Measurements from ENCODE around the gene GRB2. TPM values are rescaled to one million over a fixed set of nuclear protein-coding genes. Genes with fewer than 3 reads are reported as not detected.

Gene GRB2
- total RNA-seq, 1 experiment from 2014 or later, result 148 TPM

DNA sequence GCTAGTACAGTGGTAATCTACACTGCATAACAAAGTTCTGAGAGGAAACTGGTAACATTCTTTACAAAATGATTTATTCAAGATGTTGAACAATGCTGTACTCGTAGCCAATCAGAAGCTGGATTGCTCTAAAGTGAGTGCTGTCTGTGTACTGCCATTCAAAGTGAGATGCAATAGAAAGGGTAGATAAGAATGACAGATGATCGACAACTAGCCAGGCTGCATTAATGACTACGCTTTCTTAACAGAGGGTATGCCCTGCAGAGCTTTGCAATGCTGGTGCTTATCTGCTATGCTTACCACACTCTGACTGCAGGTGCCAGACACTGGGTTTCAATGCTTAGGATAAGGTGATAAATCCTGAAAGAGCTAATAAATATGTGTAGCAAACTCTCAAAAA, 70.2 kb downstream of the GRB2 start:
- 0 out of 2 replicates have a peak, but pooled peaks have one; percentile 40 for ATAC-seq
- intact Hi-C loops (cut with micrococcal nuclease; ENCODE audit: unreplicated experiment) (no loop called here), in situ Hi-C loops (cut with HindIII; ENCODE audit: low pct_unique_long_range_greater_than_20kb, low sequenced_read_pairs) (no loop called here)
- TF ChIP-seq, protein P1, sequence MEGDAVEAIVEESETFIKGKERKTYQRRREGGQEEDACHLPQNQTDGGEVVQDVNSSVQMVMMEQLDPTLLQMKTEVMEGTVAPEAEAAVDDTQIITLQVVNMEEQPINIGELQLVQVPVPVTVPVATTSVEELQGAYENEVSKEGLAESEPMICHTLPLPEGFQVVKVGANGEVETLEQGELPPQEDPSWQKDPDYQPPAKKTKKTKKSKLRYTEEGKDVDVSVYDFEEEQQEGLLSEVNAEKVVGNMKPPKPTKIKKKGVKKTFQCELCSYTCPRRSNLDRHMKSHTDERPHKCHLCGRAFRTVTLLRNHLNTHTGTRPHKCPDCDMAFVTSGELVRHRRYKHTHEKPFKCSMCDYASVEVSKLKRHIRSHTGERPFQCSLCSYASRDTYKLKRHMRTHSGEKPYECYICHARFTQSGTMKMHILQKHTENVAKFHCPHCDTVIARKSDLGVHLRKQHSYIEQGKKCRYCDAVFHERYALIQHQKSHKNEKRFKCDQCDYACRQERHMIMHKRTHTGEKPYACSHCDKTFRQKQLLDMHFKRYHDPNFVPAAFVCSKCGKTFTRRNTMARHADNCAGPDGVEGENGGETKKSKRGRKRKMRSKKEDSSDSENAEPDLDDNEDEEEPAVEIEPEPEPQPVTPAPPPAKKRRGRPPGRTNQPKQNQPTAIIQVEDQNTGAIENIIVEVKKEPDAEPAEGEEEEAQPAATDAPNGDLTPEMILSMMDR (IDR thresholded peaks at IDR 0.05), result no peak
- TF ChIP-seq TCF7L2 (IDR thresholded peaks at IDR 0.05; ENCODE audit: low read depth, low read length), result no peak
- TF ChIP-seq SIN3A (IDR thresholded peaks at IDR 0.05; ENCODE audit: borderline replicate concordance, insufficient read depth, low read depth, low read length), result no peak
- TF ChIP-seq REST (IDR thresholded peaks at IDR 0.05; ENCODE audit: insufficient read depth in 1 of 2, low read depth in 2 of 2, low read length in 1 of 2), result no peak
- TF ChIP-seq POLR2AphosphoS5 (IDR thresholded peaks at IDR 0.05; ENCODE audit: low read depth, low read length), result no peak
- POLR2A ChIA-PET, result no interaction called here
- H3K4me1 ChIP-seq (ENCODE audit: control insufficient read depth, insufficient read depth, low read length), result 0 out of 2 replicates have a peak, but pooled peaks cover 2% of the 10 kb centered on the region
- no peaks in the 10 kb centered on the region for H3K27me3 ChIP-seq (ENCODE audit: control insufficient read depth, insufficient read depth, low read length)
- CTCF ChIA-PET, result interaction anchor here (0.7 to 1.6 kb wide), 2 partner anchors 12 to 17 kb away, joined by 3 to 9 read pairs; no protein-coding TSS in a partner anchor
- H3K36me3 ChIP-seq (ENCODE audit: control insufficient read depth, insufficient read depth, low read length), result no peaks in the 10 kb centered on the region
- BruUV-seq (replicated peaks), result no TSS peak
- no peaks in the 10 kb centered on the region for H3K9me3 ChIP-seq (ENCODE audit: control insufficient read depth, insufficient read depth, low read depth, low read length)
- no peak overlapping the region for H3K4me3 ChIP-seq (ENCODE audit: low read depth in 2 of 2, low read length in 2 of 2)
- DNase-seq (ENCODE audit: low read depth, low spot score), result no peak
- H3K27ac ChIP-seq (ENCODE audit: low read length), result no peak overlapping the region

DNA sequence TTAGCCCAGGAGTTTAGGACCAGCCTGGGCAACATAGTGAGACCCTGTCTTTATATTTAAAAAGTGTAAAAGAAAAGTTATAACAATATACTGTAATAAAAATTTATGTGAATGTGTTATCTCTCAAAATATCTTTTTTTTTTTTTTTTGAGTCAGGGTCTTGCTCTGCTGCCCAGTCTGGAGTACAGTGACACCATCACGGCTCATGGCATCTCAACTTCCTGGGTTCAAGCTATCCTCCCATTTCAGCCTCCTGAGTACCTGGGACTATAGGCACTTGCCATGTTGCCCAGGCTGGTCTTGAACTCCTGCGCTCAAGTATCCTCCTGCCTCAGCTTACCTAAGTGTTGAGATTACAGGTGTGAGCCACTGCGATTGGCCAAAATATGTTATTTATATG, 70.8 kb downstream of the GRB2 start:
- intact Hi-C loops (cut with micrococcal nuclease; ENCODE audit: unreplicated experiment) (no loop called here), in situ Hi-C loops (cut with HindIII; ENCODE audit: low pct_unique_long_range_greater_than_20kb, low sequenced_read_pairs) (no loop called here)
- POLR2A ChIA-PET, result no interaction called here
- 0 out of 2 replicates have a peak, but pooled peaks cover 2% of the 10 kb centered on the region for H3K4me1 ChIP-seq (ENCODE audit: control insufficient read depth, insufficient read depth, low read length)
- DNase-seq (ENCODE audit: low read depth, low spot score), result no peak
- ATAC-seq, result no peak
- no peak for TF ChIP-seq TCF7L2 (IDR thresholded peaks at IDR 0.05; ENCODE audit: low read depth, low read length)
- no peak for TF ChIP-seq SIN3A (IDR thresholded peaks at IDR 0.05; ENCODE audit: borderline replicate concordance, insufficient read depth, low read depth, low read length)
- no peak for TF ChIP-seq POLR2AphosphoS5 (IDR thresholded peaks at IDR 0.05; ENCODE audit: low read depth, low read length)
- TF ChIP-seq, protein P1 (IDR thresholded peaks at IDR 0.05), result no peak
- no peak for TF ChIP-seq REST (IDR thresholded peaks at IDR 0.05; ENCODE audit: insufficient read depth in 1 of 2, low read depth in 2 of 2, low read length in 1 of 2)
- no TSS peak for BruUV-seq (replicated peaks)
- no peak overlapping the region for H3K4me3 ChIP-seq (ENCODE audit: low read depth in 2 of 2, low read length in 2 of 2)
- no peaks in the 10 kb centered on the region for H3K9me3 ChIP-seq (ENCODE audit: control insufficient read depth, insufficient read depth, low read depth, low read length)
- H3K36me3 ChIP-seq (ENCODE audit: control insufficient read depth, insufficient read depth, low read length), result no peaks in the 10 kb centered on the region
- no peak overlapping the region for H3K27ac ChIP-seq (ENCODE audit: low read length)
- CTCF ChIA-PET, result interaction anchor here (1.6 kb wide), 1 partner anchor 12 kb away, joined by 9 read pairs; no protein-coding TSS in a partner anchor
- H3K27me3 ChIP-seq (ENCODE audit: control insufficient read depth, insufficient read depth, low read length), result no peaks in the 10 kb centered on the region

All from Panc1 (cell line).